ENCODE measurements around the gene VIM. TPM values are rescaled to one million over a fixed set of nuclear protein-coding genes. Genes with fewer than 3 reads are reported as not detected.

The VIM gene
- total and polyA plus RNA-seq, 2 experiments from 2014 or later, result 131 to 228 TPM

- TF ChIP-seq ZNF462 (CRISPR knock-in tag; IDR thresholded peaks at IDR 0.05) (no peak), CREB1 (CRISPR knock-in tag; IDR thresholded peaks at IDR 0.05; ENCODE audit: low read depth) (no peak), EZH2 (IDR thresholded peaks at IDR 0.05; ENCODE audit: low read depth, unreplicated experiment) (no peak), CTCF (conservative IDR thresholded peaks at IDR 0.05; ENCODE audit: low read depth in 2 of 2) (no peak), POLR2AphosphoS5 (IDR thresholded peaks at IDR 0.05; ENCODE audit: low read depth) (no peak), STAT1 (IDR thresholded peaks at IDR 0.05; ENCODE audit: unreplicated experiment) (no peak), ZNF114 (CRISPR knock-in tag; IDR thresholded peaks at IDR 0.05) (no peak), ETS1 (IDR thresholded peaks at IDR 0.05) (no peak), NANOG (IDR thresholded peaks at IDR 0.05; ENCODE audit: borderline replicate concordance) (no peak)
Measured at GRCh38 chr10:17239345-17240085, 11.5 kb downstream of the VIM start (continued).
